Stomach (tissue), 9 donors: ENCODE measurements around the gene NANS. TPM values are rescaled to one million over a fixed set of nuclear protein-coding genes. Genes with fewer than 3 reads are reported as not detected.

Experiments
- DNase-seq, 2 donors: peaks; one replicate each; pipeline versions ENCODE4 v3.0.0 to v3.0.0-alpha.2; 2013 to 2019
- H3K27ac ChIP-seq, 5 donors: fragments of 200-600 bp in 4 of 5; sonication (generic) in 4 of 5; one replicate each; pipeline ENCODE4 v1.5.1; 2013 to 2019; ENCODE audit warnings: mild to moderate bottlenecking in 1 of 5, moderate library complexity in 1 of 5
- H3K27me3 ChIP-seq, 3 donors: fragments of 200-600 bp; sonication (generic); one replicate each; pipeline ENCODE4 v1.5.1; 2017 to 2019; ENCODE audit warnings: mixed run types in 1 of 3
- H3K36me3 ChIP-seq, 4 donors: fragments of 200-600 bp; sonication (generic); 1 replicate in 3 of 4; 2 replicates in 1 of 4; pipeline ENCODE4 v1.5.1; 2016 to 2019
- H3K4me1 ChIP-seq, 4 donors: fragments of 200-600 bp; sonication (generic); one replicate each; pipeline ENCODE4 v1.5.1; 2016 to 2019
- H3K4me3 ChIP-seq, 4 donors: fragments of 200-600 bp; sonication (generic) in 3 of 4; one replicate each; pipeline ENCODE4 v1.5.1; 2016 to 2019; ENCODE audit warnings: mild to moderate bottlenecking in 1 of 4
- H3K9me3 ChIP-seq, 4 donors: fragments of 200-600 bp; sonication (generic); one replicate each; pipeline ENCODE4 v1.5.1; 2016 to 2019
- EP300 ChIP-seq: sonication (generic); formaldehyde crosslinking; IDR thresholded peaks from one replicate; pipeline ENCODE4 v1.6.1; 2017; ENCODE audit warnings: antibody characterized with exemption
- POLR2A ChIP-seq, 4 donors: fragments of 450-650 bp; IDR thresholded peaks; one replicate each; pipeline ENCODE4 v1.6.1; 2016; ENCODE audit warnings: antibody characterized with exemption in 4 of 4, control low read depth in 2 of 4, mild to moderate bottlenecking in 1 of 4, moderate library complexity in 1 of 4
- POLR2AphosphoS5 ChIP-seq, 3 donors: sonication (generic); formaldehyde crosslinking; IDR thresholded peaks; one replicate each; pipeline ENCODE4 v1.6.1; 2016; ENCODE audit warnings: antibody characterized with exemption in 3 of 3
- WGBS, 5 donors: extraction: QIAGEN DNeasy Blood & Tissue Kit in 3 of 5; methylation state at CpG; one replicate each; pipeline versions ENCODE4 v1.1.5 to v1.1.7; 2013 to 2018; 5-methylcytosine and 5-hydroxymethylcytosine counted together
- intact Hi-C: fragments of 100-400 bp; cut with DNase I; formaldehyde crosslinking; loops from one replicate; pipeline ENCODE4 v1.15.1; 2023; ENCODE audit warnings: low total_unique reads
- polyA plus RNA-seq, 3 donors: library from polyadenylated mRNA; stranded (reverse); fragments of 200-250 nt; gene quantifications; one replicate each; pipeline ENCODE4 v1.2.3, GENCODE V29; 2013
- small RNA-seq, 4 donors: library from RNA; depleted of rRNA; stranded (forward); fragments of <200 nt; gene quantifications; one replicate each; pipeline ENCODE3, GENCODE V24; 2016
- total RNA-seq, 5 donors: library from RNA; depleted of rRNA; stranded (reverse); fragments of >200 nt; gene quantifications; one replicate each; pipeline versions ENCODE4 v1.1.0 to v1.2.3, GENCODE V29; 2014 to 2016
- TF ChIP-seq, protein P1 (sequence below), 7 experiments: fragments of 450-650 bp in 4 of 7; fragments of 200-600 bp in 3 of 7; sonication (generic) in 3 of 7; IDR thresholded peaks; one replicate each; pipeline ENCODE4 v1.5.1; 2016 to 2019; ENCODE audit warnings: antibody characterized with exemption in 7 of 7, control low read depth in 2 of 7, mild to moderate bottlenecking in 1 of 7
- donor health status: healthy with polysubstance abuse.
- donor health status: Bipolar disorder and iron deficiency.
- donor health status: healthy.

NANS gene
- total and polyA plus RNA-seq, 8 donors: 12.1 to 261 (median 92.1) TPM

DNA sequence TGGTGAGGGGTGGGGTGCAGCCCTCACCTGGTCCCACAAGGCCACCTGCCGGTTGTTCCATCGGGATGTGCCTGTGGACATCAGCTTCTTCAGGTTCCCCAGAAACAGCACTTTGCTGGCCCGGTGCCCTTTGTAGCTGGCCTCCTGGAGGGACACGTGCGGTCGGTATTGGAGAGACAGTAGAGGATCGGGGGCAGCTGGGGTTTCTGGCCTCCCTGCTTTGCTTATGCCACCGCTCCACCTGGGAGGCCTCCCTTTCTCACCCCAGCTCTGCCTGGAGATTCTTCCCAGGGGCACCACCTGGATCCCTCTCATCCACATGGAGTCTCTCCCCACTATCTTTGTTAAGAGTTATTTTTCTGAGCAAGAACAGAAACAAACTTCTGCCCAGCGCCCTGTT is 75.6 kb downstream of the NANS start:
- TF ChIP-seq EP300: no peak
- TF ChIP-seq, protein P1, sequence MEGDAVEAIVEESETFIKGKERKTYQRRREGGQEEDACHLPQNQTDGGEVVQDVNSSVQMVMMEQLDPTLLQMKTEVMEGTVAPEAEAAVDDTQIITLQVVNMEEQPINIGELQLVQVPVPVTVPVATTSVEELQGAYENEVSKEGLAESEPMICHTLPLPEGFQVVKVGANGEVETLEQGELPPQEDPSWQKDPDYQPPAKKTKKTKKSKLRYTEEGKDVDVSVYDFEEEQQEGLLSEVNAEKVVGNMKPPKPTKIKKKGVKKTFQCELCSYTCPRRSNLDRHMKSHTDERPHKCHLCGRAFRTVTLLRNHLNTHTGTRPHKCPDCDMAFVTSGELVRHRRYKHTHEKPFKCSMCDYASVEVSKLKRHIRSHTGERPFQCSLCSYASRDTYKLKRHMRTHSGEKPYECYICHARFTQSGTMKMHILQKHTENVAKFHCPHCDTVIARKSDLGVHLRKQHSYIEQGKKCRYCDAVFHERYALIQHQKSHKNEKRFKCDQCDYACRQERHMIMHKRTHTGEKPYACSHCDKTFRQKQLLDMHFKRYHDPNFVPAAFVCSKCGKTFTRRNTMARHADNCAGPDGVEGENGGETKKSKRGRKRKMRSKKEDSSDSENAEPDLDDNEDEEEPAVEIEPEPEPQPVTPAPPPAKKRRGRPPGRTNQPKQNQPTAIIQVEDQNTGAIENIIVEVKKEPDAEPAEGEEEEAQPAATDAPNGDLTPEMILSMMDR (IDR thresholded peaks at IDR 0.05): no peak
- no peak for TF ChIP-seq POLR2A (IDR thresholded peaks at IDR 0.05)
- no peak for TF ChIP-seq POLR2AphosphoS5 (IDR thresholded peaks at IDR 0.05)
- intact Hi-C loops: no loop called here
- H3K4me3 ChIP-seq: no peak overlapping the region
- H3K4me1 ChIP-seq: peaks cover 0 to 9% (median 0%) of the 10 kb centered on the region in 4 donors
- no peaks in the 10 kb centered on the region for H3K27me3 ChIP-seq
- 80 to 96% (median 91%) methylated on average over 8 to 9 of the region's 9 CpGs for WGBS, 5 donors
- no peak overlapping the region for H3K27ac ChIP-seq
- DNase-seq: no peak
- no peaks in the 10 kb centered on the region for H3K9me3 ChIP-seq
- H3K36me3 ChIP-seq: peaks cover 0 to 76% (median 36%) of the 10 kb centered on the region in 4 donors

Small RNAs within 50 kb of the gene (small RNA-seq; reads per million reads assigned to genes)
- gene RF00017 (0 reads per million in 4 donors), gene RNU6-918P (0 reads per million in 4 donors)

Other genes starting within 250 kb of the NANS start
- 1 to 10 TPM in 1 of 5 donors, not detected in 4; 8.0 TPM for gene FOXE1, start 203.5 kb upstream of the NANS start, total RNA-seq
- 1 to 10 TPM in 1 of 3 donors, not detected in 2; 1.9 TPM for gene FOXE1, start 203.5 kb upstream of the NANS start, polyA plus RNA-seq
- gene TRMO, start 134.2 kb upstream of the NANS start, total RNA-seq: 10 to 100 TPM in 3 of 5 donors, 1 to 10 TPM in 2; 2.9 to 98.2 (median 29.0) TPM
- gene TRMO, start 134.2 kb upstream of the NANS start, polyA plus RNA-seq: 10 to 100 TPM in 1 of 3 donors, 1 to 10 TPM in 2; 7.4 to 10.8 (median 9.9) TPM
- gene HEMGN, start 118.6 kb upstream of the NANS start, total RNA-seq: 1 to 10 TPM in 1 of 5 donors, not detected in 4; 1.8 TPM
- gene HEMGN, start 118.6 kb upstream of the NANS start, polyA plus RNA-seq: not detected
- 100 to 1,000 TPM in 1 of 5 donors, 10 to 100 TPM in 3, 1 to 10 TPM in 1; 8.2 to 149 (median 35.3) TPM for gene ANP32B, start 73.4 kb upstream of the NANS start, total RNA-seq
- 100 to 1,000 TPM; 149 to 267 (median 169) TPM for gene ANP32B, start 73.4 kb upstream of the NANS start, polyA plus RNA-seq
- gene TRIM14, start 62.5 kb downstream of the NANS start, total RNA-seq: 100 to 1,000 TPM in 1 of 5 donors, 10 to 100 TPM in 3, 1 to 10 TPM in 1; 7.7 to 249 (median 17.4) TPM
- gene TRIM14, start 62.5 kb downstream of the NANS start, polyA plus RNA-seq: 1 to 10 TPM; 4.7 to 6.1 (median 6.0) TPM
- gene CORO2A, start 135.9 kb downstream of the NANS start, total RNA-seq: 10 to 100 TPM in 4 of 5 donors, 1 to 10 TPM in 1; 4.5 to 26.7 (median 11.3) TPM
- 10 to 100 TPM in 1 of 3 donors, 1 to 10 TPM in 2; 2.8 to 10.8 (median 7.3) TPM for gene CORO2A, start 135.9 kb downstream of the NANS start, polyA plus RNA-seq
- 10 to 100 TPM in 3 of 5 donors, 1 to 10 TPM in 2; 2.9 to 36.4 (median 24.0) TPM for gene TBC1D2, start 198.9 kb downstream of the NANS start, total RNA-seq
- gene TBC1D2, start 198.9 kb downstream of the NANS start, polyA plus RNA-seq: 10 to 100 TPM in 1 of 3 donors, 1 to 10 TPM in 2; 6.4 to 28.5 (median 7.8) TPM